Keratinocyte (primary cell): ENCODE measurements around the gene FST. TPM values are rescaled to one million over a fixed set of nuclear protein-coding genes. Genes with fewer than 3 reads are reported as not detected.

Source experiments
- DNase-seq: peaks from one replicate; pipeline ENCODE4 v3.0.0-alpha.2; 2011; ENCODE audit warnings: low read depth, missing footprints, low spot score
- FAIRE-seq: peaks from 2 replicates; lab custom pipeline; 2011; peaks lifted over from hg19 to GRCh38; lab: Jason Lieb, UNC
- H2AFZ ChIP-seq: 2 replicates; pipeline ENCODE4 v1.6.0; 2012; ENCODE audit warnings: low read length, control low read depth, inconsistent platforms; ENCODE audit not compliant: control insufficient read depth
- H3K27ac ChIP-seq: 2 replicates; pipeline ENCODE4 v1.5.1; 2011; ENCODE audit warnings: low read length; ENCODE audit not compliant: control insufficient read depth, insufficient read depth
- H3K27me3 ChIP-seq: 3 replicates; pipeline ENCODE4 v1.6.0; 2011; ENCODE audit warnings: low read length; ENCODE audit not compliant: control insufficient read depth, insufficient read depth; ENCODE audit errors: extremely low read depth
- H3K36me3 ChIP-seq, 2 experiments: 2 replicates in 1 of 2; 3 replicates in 1 of 2; pipeline ENCODE4 v1.5.1; 2011; ENCODE audit warnings: low read length in 2 of 2, mild to moderate bottlenecking in 1 of 2; ENCODE audit not compliant: control insufficient read depth in 2 of 2, insufficient read depth in 2 of 2; ENCODE audit errors: extremely low read depth in 1 of 2
- H3K4me1 ChIP-seq: 3 replicates; pipeline ENCODE4 v1.5.1; 2011; ENCODE audit warnings: low read length; ENCODE audit not compliant: control insufficient read depth, insufficient read depth; ENCODE audit errors: extremely low read depth
- H3K4me2 ChIP-seq: 3 replicates; pipeline ENCODE4 v1.6.0; 2011; ENCODE audit warnings: low read depth, low read length; ENCODE audit not compliant: control insufficient read depth, insufficient read depth; ENCODE audit errors: extremely low read depth
- H3K4me3 ChIP-seq, 3 experiments: fragments of 200-600 bp in 1 of 3; sonication (generic) in 1 of 3; 2 replicates in 2 of 3; 3 replicates in 1 of 3; pipeline ENCODE4 v1.5.1; 2011 to 2016; ENCODE audit warnings: low read length in 3 of 3, mild to moderate bottlenecking in 3 of 3, control low read depth in 2 of 3, inconsistent platforms in 1 of 3, low read depth in 1 of 3, mixed read lengths in 1 of 3, mixed run types in 1 of 3, moderate library complexity in 1 of 3; ENCODE audit not compliant: control insufficient read depth in 2 of 3, insufficient read depth in 2 of 3; ENCODE audit errors: extremely low read depth in 1 of 3
- H3K79me2 ChIP-seq: 2 replicates; pipeline ENCODE4 v1.6.0; 2012; ENCODE audit warnings: low read length; ENCODE audit not compliant: control insufficient read depth, insufficient read depth
- H3K9ac ChIP-seq: 3 replicates; pipeline ENCODE4 v1.6.0; 2011; ENCODE audit warnings: low read length; ENCODE audit not compliant: control insufficient read depth, insufficient read depth; ENCODE audit errors: extremely low read depth
- H3K9me1 ChIP-seq: 3 replicates; pipeline ENCODE4 v1.6.0; 2011; ENCODE audit warnings: low read length; ENCODE audit not compliant: control insufficient read depth, insufficient read depth; ENCODE audit errors: extremely low read depth
- H3K9me3 ChIP-seq: 2 replicates; pipeline ENCODE4 v1.5.1; 2012; ENCODE audit warnings: low read depth, low read length; ENCODE audit not compliant: control insufficient read depth
- H4K20me1 ChIP-seq: 3 replicates; pipeline ENCODE4 v1.6.0; 2011; ENCODE audit warnings: low read length; ENCODE audit not compliant: control insufficient read depth, insufficient read depth; ENCODE audit errors: extremely low read depth
- EZH2 ChIP-seq: IDR thresholded peaks from one replicate; pipeline ENCODE4 v1.6.1; 2012; ENCODE audit warnings: inconsistent platforms, mild to moderate bottlenecking, low read length, moderate library complexity
- dilution Hi-C: fragments of 300-500 bp; cut with MboI; formaldehyde crosslinking; loops from one replicate; pipeline ENCODE4 v1.7.0; 2020; ENCODE audit warnings: low sequenced_read_pairs; ENCODE audit not compliant: extremely low pct_ligation_motif_present
- polyA plus RNA-seq, 5 experiments: library from polyadenylated mRNA; depleted of rRNA in 3 of 5; stranded (reverse) in 3 of 5; stranded (forward) in 1 of 5; unstranded in 1 of 5; fragments of >200 nt; gene quantifications; 1 replicate in 1 of 5; 2 replicates in 3 of 5; 3 replicates in 1 of 5; pipeline versions ENCODE4 v1.2.1 to v1.2.3, GENCODE V29; 2011 to 2012; ENCODE audit warnings: missing spikeins in 2 of 5, low read depth in 1 of 5, low replicate concordance in 1 of 5
- TF ChIP-seq, protein P1 (sequence below), 3 experiments: IDR thresholded peaks in 1 of 3; conservative IDR thresholded peaks in 1 of 3; optimal IDR thresholded peaks in 1 of 3; 2 replicates in 2 of 3; 3 replicates in 1 of 3; pipeline versions ENCODE3 to v1.5.1; 2011; ENCODE audit warnings: low read length in 3 of 3, mild to moderate bottlenecking in 3 of 3, moderate library complexity in 2 of 3, control low read depth in 1 of 3, inconsistent platforms in 1 of 3; ENCODE audit not compliant: insufficient read depth in 2 of 3; ENCODE audit errors: extremely low read depth in 1 of 3

Gene FST
- polyA plus RNA-seq, 1 donor (not counting 4 experiments of a cell fraction or from before 2014, with no cell fraction given) = 276 TPM

DNA sequence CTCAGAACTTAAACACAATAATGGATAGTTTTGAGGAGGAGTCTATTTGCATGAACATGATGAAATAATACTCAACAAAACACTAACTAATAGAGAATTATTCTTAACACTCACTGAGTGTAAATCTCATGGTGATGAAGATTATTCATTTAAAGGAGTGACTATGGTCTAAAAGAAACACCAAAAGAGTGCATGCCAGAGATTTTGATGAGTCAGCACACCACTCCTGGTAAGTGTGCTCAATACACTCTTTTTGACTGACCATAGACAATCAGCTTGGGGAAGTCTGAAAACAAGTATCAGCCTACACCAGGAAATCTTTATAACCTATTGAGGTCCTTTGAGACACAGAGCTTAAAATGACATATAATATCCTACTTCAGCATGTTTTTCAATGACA, 6.8 kb upstream of the FST start:
- H3K9ac ChIP-seq = no peak overlapping the region
- no peaks in the 10 kb centered on the region for H3K27me3 ChIP-seq
- no peak overlapping the region for H3K4me3 ChIP-seq
- no peak overlapping the region for H3K27ac ChIP-seq
- no peak for TF ChIP-seq EZH2
- TF ChIP-seq, protein P1, sequence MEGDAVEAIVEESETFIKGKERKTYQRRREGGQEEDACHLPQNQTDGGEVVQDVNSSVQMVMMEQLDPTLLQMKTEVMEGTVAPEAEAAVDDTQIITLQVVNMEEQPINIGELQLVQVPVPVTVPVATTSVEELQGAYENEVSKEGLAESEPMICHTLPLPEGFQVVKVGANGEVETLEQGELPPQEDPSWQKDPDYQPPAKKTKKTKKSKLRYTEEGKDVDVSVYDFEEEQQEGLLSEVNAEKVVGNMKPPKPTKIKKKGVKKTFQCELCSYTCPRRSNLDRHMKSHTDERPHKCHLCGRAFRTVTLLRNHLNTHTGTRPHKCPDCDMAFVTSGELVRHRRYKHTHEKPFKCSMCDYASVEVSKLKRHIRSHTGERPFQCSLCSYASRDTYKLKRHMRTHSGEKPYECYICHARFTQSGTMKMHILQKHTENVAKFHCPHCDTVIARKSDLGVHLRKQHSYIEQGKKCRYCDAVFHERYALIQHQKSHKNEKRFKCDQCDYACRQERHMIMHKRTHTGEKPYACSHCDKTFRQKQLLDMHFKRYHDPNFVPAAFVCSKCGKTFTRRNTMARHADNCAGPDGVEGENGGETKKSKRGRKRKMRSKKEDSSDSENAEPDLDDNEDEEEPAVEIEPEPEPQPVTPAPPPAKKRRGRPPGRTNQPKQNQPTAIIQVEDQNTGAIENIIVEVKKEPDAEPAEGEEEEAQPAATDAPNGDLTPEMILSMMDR (optimal IDR thresholded peaks at IDR 0.05 in 1 of 3, IDR thresholded peaks at IDR 0.05 in 1 of 3, conservative IDR thresholded peaks at IDR 0.05 in 1 of 3; ENCODE audit: extremely low read depth in 1 of 3, insufficient read depth in 2 of 3, low read length in 3 of 3) = no peak
- FAIRE-seq (peak; percentile 59), DNase-seq (no peak)
- H4K20me1 ChIP-seq = no peaks in the 10 kb centered on the region
- H2AFZ ChIP-seq = no peak overlapping the region
- no peak overlapping the region for H3K4me2 ChIP-seq
- no peaks in the 10 kb centered on the region for H3K79me2 ChIP-seq
- no peaks in the 10 kb centered on the region for H3K9me1 ChIP-seq
- dilution Hi-C loops = no loop called here
- peaks cover 42% of the 10 kb centered on the region for H3K4me1 ChIP-seq
- H3K36me3 ChIP-seq = no peaks in the 10 kb centered on the region
- no peaks in the 10 kb centered on the region for H3K9me3 ChIP-seq

DNA sequence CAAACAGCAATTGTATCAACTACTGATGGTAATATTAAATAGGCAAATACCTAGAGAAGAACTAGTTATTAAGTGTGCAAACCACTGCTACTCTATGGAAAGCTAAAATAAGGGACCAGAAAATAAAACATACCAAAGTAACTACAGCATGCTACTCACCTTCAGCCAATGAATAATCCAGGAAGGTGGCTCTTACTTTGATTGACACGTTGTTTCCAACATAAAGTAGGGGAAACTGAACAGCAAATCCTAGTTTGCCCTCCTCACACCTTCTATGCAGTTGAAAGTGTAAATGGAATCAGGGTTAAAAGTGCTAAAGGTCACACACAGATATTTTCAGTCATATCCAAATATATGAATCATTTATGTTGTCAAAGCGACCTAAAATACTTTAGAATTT, 5.1 kb upstream of the FST start:
- Histone ChIP-seq H3K27me3 (no peaks in the 10 kb centered on the region), H3K36me3 (no peaks in the 10 kb centered on the region), H3K4me2 (no peak overlapping the region), H3K4me3 (no peak overlapping the region), H3K9me1 (no peaks in the 10 kb centered on the region), H3K4me1 (peaks cover 30% of the 10 kb centered on the region), H2AFZ (no peak overlapping the region), H3K79me2 (peaks cover 1% of the 10 kb centered on the region), H4K20me1 (no peaks in the 10 kb centered on the region), H3K9me3 (no peaks in the 10 kb centered on the region), H3K27ac (no peak overlapping the region), H3K9ac (no peak overlapping the region)
- FAIRE-seq = no peak
- DNase-seq = no peak
- dilution Hi-C loops = no loop called here
- TF ChIP-seq, protein P1 (optimal IDR thresholded peaks at IDR 0.05 in 1 of 3, IDR thresholded peaks at IDR 0.05 in 1 of 3, conservative IDR thresholded peaks at IDR 0.05 in 1 of 3; ENCODE audit: extremely low read depth in 1 of 3, insufficient read depth in 2 of 3, low read length in 3 of 3) = no peak
- no peak for TF ChIP-seq EZH2
